Activated B cell treated with CpG ODN at 0.5 μM for 24 hours (primary cell): ENCODE data around the gene PANK2. TPM values are rescaled to one million over a fixed set of nuclear protein-coding genes. Genes with fewer than 3 reads are reported as not detected.

ENCODE experiments used
- ATAC-seq: fragments of 200-7000 bp; cut with Tn5 transposase; one replicate; pipeline ENCODE4 v1.10.0; 2021; ENCODE audit warnings: low read depth, mild to moderate bottlenecking, moderate library complexity
- CTCF ChIA-PET: fragments of 350-600 bp; sonication (Branson Sonifier 250); formaldehyde crosslinking; loops from one replicate; lab custom pipeline; 2021; ENCODE audit warnings: antibody characterized with exemption; lab: Charles Lee
- POLR2A ChIA-PET: fragments of 350-600 bp; sonication (Branson Sonifier 250); formaldehyde crosslinking; loops from one replicate; lab custom pipeline; 2021; ENCODE audit warnings: antibody characterized with exemption; lab: Charles Lee
- DNase-seq: peaks from one replicate; pipeline ENCODE4 v3.0.0; 2022
- H3K27ac Mint-ChIP-seq: one replicate; pipeline ENCODE4 v1.8.0; 2020; ENCODE audit warnings: mixed read lengths
- H3K27me3 Mint-ChIP-seq: one replicate; pipeline ENCODE4 v1.8.0; 2021; ENCODE audit warnings: mixed read lengths
- H3K36me3 Mint-ChIP-seq: one replicate; pipeline ENCODE4 v1.8.0; 2021; ENCODE audit warnings: low read depth, mixed read lengths
- H3K4me1 Mint-ChIP-seq: one replicate; pipeline ENCODE4 v1.8.0; 2021; ENCODE audit warnings: mixed read lengths
- H3K4me3 Mint-ChIP-seq: one replicate; pipeline ENCODE4 v1.8.0; 2020; ENCODE audit warnings: mild to moderate bottlenecking, mixed read lengths
- H3K9me3 Mint-ChIP-seq: one replicate; pipeline ENCODE4 v1.8.0; 2020; ENCODE audit warnings: mixed read lengths
- CTCF ChIP-seq: fragments of 200-600 bp; IDR thresholded peaks from one replicate; pipeline ENCODE4 v1.8.0; 2022; ENCODE audit warnings: antibody characterized with exemption, mild to moderate bottlenecking
- intact Hi-C: fragments of 100-400 bp; cut with micrococcal nuclease; formaldehyde crosslinking; loops from one replicate; pipeline ENCODE4 v1.15.1; 2024
- total RNA-seq: library from RNA; stranded (reverse); gene quantifications from 2 replicates; pipeline ENCODE4 v1.2.3, GENCODE V29; 2022

PANK2 gene
- total RNA-seq, 1 donor from 2014 or later = 55.0 TPM

DNA sequence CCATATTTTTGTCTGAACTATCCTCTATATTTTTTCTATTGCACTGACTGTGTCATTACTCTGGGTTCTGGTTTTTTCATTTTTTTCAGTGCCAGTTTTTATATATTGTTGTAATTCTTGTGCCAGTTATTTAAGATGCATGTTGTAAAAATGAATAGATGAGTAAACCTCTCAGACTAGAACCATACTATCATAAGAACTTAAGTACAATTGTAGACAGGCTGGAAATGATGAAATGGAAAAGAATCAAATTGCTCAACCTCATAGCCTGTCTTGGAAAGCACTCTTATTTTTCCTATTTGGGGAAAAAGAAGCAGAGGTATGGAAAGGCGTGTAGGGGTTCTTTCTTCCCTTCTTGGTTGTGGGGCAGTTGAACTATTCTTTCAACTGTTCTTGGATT, 30.2 kb downstream of the PANK2 start:
- ChIA-PET POLR2A (no interaction called here), CTCF (no interaction called here)
- no peak overlapping the region for H3K27ac Mint-ChIP-seq
- H3K9me3 Mint-ChIP-seq = no peaks in the 10 kb centered on the region
- H3K4me1 Mint-ChIP-seq = peaks cover 15% of the 10 kb centered on the region
- peaks cover 86% of the 10 kb centered on the region for H3K36me3 Mint-ChIP-seq
- DNase-seq (no peak), ATAC-seq (no peak)
- H3K4me3 Mint-ChIP-seq = no peak overlapping the region
- H3K27me3 Mint-ChIP-seq = no peaks in the 10 kb centered on the region
- intact Hi-C loops = no loop called here
- TF ChIP-seq CTCF = no peak

DNA sequence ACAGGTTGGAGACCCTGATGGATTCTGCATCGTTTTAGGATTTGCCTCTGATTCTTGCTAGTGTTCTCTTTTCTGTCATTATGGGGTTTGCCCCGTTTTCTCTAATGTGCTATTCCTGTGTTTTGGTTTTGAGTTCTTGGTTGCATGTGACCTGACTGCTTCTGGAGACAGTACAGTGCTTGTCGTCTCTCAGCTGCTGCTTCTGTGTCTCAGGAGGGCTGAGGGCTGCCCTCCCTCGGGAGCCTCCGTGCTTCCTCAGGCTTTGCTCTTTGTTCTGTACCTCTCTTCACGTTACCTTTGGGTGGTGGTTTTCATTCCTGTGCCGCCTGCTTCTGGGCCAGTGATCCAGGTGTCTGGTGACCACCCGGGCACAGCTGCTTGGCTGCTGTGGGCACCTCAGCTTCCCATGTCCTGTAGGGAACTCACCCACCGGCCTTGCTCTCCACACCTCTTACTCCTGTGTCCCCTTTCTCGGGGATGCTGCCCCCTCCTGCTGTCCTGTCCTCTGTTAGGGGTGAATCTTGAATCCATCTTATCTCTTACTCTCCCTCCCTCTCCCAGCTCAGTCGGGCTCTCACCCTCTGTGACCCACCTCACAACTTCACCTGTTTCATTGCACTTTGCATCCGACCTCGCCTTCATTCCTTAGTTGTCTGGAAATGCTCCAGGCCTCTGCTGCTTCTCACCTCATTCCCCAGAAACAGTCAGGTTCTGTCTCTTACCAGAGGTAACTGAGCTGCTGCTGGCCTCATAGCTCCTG, 33.2 kb downstream of the PANK2 start:
- H3K36me3 Mint-ChIP-seq = peaks cover 78% of the 10 kb centered on the region
- H3K27me3 Mint-ChIP-seq = no peaks in the 10 kb centered on the region
- H3K4me3 Mint-ChIP-seq = no peak overlapping the region
- ChIA-PET POLR2A (no interaction called here), CTCF (interaction anchor here (1.0 kb wide), 1 partner anchor 163 kb away, joined by 3 read pairs; no protein-coding TSS in a partner anchor)
- no peaks in the 10 kb centered on the region for H3K9me3 Mint-ChIP-seq
- intact Hi-C loops = no loop called here
- peak overlapping the region; percentile 43 for H3K27ac Mint-ChIP-seq
- H3K4me1 Mint-ChIP-seq = peaks cover 5% of the 10 kb centered on the region
- TF ChIP-seq CTCF = no peak
- no peak for ATAC-seq
- no peak for DNase-seq

DNA sequence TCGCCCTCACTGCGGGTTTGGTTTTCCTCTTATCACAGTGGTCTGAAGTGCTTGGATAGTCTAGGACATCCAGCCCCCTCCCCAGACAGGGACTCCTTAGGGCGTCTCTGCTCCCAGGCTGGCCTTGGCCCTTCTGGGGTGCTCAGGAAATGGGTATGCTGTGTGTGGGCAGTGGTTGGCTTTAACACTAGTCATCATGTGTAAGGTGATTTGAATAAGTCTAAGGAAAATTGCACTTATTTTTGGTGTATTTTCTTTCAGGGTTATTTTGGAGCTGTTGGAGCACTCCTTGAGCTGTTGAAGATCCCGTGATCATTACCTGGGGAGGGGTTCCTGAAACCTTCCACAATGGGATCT, 33.8 kb downstream of the PANK2 start:
- DNase-seq = no peak

DNA sequence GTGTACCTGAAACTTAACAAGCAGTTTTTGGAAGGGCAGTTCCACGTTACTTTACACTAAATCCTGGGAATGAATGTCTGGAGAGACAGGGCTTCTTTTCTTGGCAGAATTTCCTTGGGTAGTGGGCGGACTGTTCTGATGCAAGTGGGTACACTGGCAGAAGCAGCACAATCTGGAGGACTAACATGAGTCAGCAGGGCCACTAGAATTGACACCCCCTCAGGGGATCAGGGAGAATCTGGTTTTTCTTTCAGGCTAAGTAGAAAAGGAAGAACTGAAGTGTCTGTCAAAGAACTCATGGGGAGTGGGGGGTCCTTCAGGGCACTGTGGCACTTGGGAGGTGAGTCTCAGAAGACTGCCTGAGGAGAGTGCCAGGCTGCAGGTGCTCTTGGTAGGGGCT, 34.6 kb downstream of the PANK2 start:
- ATAC-seq (no peak), DNase-seq (no peak)
- no peak overlapping the region for H3K4me3 Mint-ChIP-seq
- no peak for TF ChIP-seq CTCF
- H3K27me3 Mint-ChIP-seq = no peaks in the 10 kb centered on the region
- ChIA-PET POLR2A (no interaction called here), CTCF (no interaction called here)
- no peak overlapping the region for H3K27ac Mint-ChIP-seq
- intact Hi-C loops = no loop called here
- peaks cover 10% of the 10 kb centered on the region for H3K4me1 Mint-ChIP-seq
- H3K36me3 Mint-ChIP-seq = peaks cover 67% of the 10 kb centered on the region
- no peaks in the 10 kb centered on the region for H3K9me3 Mint-ChIP-seq

More for the DNA sequence above, 33.8 kb downstream of the PANK2 start:
- no peak for TF ChIP-seq CTCF
- H3K27ac Mint-ChIP-seq = no peak overlapping the region
- H3K9me3 Mint-ChIP-seq = no peaks in the 10 kb centered on the region
- peaks cover 76% of the 10 kb centered on the region for H3K36me3 Mint-ChIP-seq
- peaks cover 7% of the 10 kb centered on the region for H3K4me1 Mint-ChIP-seq
- H3K27me3 Mint-ChIP-seq = no peaks in the 10 kb centered on the region
- ChIA-PET POLR2A (no interaction called here), CTCF (interaction anchor here (1.0 kb wide), 1 partner anchor 162 kb away, joined by 3 read pairs; no protein-coding TSS in a partner anchor)
- intact Hi-C loops = no loop called here
- H3K4me3 Mint-ChIP-seq = no peak overlapping the region
- no peak for ATAC-seq

DNA sequence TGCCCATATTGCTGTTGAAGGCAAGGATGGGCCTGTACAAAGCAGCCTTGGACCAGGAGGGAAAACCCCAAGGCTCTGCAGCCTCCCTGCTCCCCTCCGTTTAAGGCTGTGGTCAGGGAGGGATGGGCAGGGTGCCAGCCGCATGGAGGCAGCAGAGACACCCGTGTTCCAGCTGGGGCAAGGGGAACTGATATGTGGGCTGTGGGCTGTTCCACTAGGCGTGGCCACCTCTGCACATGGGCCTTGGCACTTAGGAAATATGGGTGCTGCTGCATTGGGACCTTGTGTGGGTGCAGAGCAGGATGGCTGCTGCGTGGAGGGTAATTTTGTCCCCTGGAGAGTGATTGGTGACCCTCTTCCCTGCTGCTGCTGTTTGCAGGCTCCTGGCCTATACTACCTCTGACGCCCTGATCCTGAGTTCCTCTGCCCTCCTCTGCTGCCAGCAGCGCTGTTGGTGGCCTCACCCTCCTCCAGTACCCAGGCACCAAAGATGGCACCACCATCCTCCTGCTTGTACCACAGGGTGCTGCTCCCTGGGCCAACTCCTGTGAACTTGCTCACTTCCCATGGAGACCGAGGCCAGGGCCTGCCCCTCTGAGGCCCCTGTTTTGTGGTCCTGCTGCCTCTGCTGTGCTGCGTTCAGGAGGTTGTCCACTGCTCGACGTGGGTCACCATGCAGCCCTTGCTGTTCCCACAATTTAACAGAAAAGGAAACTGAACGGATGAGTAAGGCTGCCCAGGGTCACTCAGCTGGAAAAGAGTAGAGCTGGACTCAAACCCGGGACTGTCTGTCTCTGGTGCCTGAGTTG, 35.3 kb downstream of the PANK2 start:
- no peak for ATAC-seq

More for the DNA sequence above, 35.3 kb downstream of the PANK2 start:
- DNase-seq = no peak
- no peak for TF ChIP-seq CTCF
- Mint-ChIP-seq H3K4me3 (no peak overlapping the region), H3K9me3 (no peaks in the 10 kb centered on the region), H3K4me1 (peaks cover 10% of the 10 kb centered on the region), H3K36me3 (peaks cover 60% of the 10 kb centered on the region), H3K27ac (no peak overlapping the region), H3K27me3 (no peaks in the 10 kb centered on the region)
- intact Hi-C loops = no loop called here
- ChIA-PET CTCF (no interaction called here), POLR2A (interaction anchor here (0.6 kb wide), 1 partner anchor 8 kb away, joined by 6 read pairs; no protein-coding TSS in a partner anchor)
